GM19193 (cell line): ENCODE results near the gene ZSWIM7.

Experiments
- POLR2A ChIP-seq: IDR thresholded peaks from 4 replicates; pipeline ENCODE4 v1.6.1; 2011; ENCODE audit not compliant: insufficient read depth, insufficient read length; ENCODE audit errors: extremely low read depth

ZSWIM7 gene

DNA sequence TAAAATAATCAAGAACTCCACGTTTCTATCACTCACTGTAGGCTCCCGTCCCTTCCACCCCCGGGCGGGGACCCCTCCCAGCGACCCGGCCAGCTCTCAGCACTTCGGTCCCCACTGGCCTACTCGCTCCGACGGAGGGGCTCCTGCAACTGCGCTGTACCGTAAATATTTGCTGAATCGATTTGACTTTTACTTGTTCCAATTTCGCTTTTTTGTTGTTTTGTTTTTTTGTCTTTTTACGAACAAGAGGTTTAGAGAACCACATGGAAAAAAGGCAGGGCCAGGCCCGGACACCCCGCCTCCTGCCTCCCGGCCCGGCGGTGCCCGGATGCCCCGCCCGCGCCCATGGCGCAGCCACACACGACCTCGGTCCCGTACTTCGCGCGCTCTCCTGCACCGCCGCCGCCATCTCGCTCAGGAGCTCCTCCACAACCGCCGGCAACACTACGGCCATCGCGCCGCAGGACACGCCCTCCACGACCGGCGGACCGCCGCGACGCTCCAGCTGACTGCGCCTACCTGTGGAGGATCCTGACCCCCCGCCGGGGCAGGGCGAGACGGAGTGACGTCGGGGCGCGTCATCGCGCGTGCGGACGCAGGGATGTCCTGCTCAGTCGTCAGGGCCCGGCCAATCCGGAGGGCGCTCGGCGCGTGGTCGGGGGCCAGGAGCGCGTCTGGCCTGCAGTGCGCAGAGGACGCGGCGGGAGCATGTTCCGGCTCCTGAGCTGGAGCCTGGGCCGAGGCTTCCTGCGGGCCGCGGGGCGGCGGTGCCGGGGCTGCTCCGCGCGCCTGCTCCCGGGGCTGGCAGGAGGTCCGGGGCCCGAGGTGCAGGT is at the start of gene ZSWIM7, which contains the start of gene TTC19:
Gene ZSWIM7 (minus strand): TSS at position 564 of the 833 bp plus-strand sequence. CDS start 110 bp downstream, at position 454.
Gene TTC19 (plus strand): TSS at position 684 of the 833 bp plus-strand sequence. CDS start 25 bp downstream, at position 709.
- peak; percentile 95 for TF ChIP-seq POLR2A

GRCh38 chr17:16048811-16049449 is 49.4 kb upstream of the ZSWIM7 start:
- TF ChIP-seq POLR2A, result no peak

GRCh38 chr17:16046966-16047365 is 47.5 kb upstream of the ZSWIM7 start:
- no peak for TF ChIP-seq POLR2A

DNA sequence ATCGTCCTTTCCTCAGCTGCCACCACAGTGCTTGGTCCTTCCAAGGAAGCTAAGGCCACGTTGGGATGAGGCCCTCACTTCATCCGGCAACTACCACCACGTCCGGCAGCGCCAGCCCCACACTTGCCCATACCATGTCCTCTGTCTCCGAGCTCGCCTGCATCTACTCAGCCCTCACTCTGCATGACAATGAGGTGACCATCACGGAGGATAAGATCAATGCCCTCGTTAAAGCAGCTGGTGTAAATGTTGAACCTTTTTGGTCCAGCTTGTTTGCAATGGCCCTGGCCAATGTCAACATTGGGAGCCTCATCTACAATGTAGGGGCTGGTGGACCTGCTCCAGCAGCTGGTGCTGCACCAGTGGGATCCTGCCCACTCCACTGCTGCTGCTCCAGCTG is 45.0 kb upstream of the ZSWIM7 start:
- TF ChIP-seq POLR2A, result no peak

- no peak for TF ChIP-seq POLR2A
These were observed 41.3 kb upstream of the ZSWIM7 start for GRCh38 chr17:16040710-16041251.

- no peak for TF ChIP-seq POLR2A
These were observed 38.1 kb upstream of the ZSWIM7 start for GRCh38 chr17:16037636-16038035.

- TF ChIP-seq POLR2A, result no peak
These were observed 36.8 kb upstream of the ZSWIM7 start for GRCh38 chr17:16036261-16036660.

DNA sequence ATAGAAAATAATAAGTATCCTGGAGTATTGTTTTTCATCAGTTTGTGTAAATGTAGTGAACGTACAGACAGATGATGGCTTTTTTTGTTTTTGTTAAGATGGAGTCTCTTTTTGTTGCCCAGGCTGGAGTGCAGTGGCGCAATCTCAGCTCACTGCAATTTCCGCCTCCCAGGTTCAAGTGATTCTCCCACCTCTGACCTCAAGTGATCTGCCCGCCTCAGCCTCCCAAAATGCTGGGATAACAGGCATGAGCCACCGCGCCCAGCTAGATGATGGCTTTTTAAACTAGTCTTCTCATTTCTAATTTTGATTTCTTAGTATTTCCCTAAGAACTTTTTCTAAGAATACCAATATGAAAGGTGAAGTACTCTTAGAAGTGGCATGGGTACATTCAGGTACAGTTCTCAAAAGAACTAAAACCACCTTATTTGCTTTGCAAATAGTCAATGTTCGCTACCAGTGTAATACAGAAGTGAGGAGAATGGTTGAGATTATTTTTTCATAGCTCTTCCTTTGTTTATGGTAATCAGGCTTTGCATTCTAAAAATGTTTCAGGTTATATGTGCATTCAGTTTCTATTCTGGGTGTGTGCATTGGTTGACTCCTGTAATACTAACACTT is 34.3 kb upstream of the ZSWIM7 start:
- no peak for TF ChIP-seq POLR2A

DNA sequence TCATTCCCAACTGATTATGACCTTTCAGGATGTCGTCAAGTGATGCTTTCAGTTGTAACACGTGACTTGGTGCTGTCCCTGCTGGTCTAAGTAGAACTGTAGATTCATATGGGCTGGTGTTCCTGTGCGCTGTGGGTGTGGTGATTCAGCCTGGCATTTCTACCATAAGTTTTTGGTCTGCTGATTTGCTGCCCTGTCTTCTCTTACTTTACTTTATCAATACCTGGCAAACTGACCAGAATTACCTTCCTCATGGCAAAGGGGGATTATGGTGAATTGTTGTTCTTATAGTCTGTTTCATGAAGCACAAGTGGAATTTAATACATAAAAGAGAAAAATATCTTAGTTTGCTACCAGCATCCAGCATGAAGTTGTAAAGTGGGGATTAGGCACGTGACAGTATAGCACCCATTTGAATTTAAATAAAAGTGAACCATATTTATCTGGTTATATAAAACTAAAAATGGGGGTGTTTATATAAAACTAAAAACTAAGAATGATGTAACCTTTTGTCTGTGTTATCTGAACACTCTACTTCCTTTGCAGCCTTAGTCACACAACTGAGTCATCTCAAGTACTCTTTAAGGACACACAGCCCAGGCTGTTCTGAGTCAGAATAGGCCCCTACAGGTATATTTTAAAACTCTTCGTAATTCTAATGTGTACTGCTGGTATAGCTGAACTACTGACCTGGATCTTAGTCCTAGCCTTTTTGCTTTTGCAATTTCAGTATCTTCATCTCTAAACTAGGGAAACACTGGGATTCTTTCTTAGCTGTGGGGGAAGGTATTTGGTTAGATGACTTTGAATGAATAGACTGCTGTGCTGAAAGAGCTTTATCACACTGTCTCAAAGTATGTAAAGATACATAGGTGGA is 28.4 kb upstream of the ZSWIM7 start:
- TF ChIP-seq POLR2A, result no peak

GRCh38 chr17:16026895-16027294 is 27.4 kb upstream of the ZSWIM7 start:
- no peak for TF ChIP-seq POLR2A

DNA sequence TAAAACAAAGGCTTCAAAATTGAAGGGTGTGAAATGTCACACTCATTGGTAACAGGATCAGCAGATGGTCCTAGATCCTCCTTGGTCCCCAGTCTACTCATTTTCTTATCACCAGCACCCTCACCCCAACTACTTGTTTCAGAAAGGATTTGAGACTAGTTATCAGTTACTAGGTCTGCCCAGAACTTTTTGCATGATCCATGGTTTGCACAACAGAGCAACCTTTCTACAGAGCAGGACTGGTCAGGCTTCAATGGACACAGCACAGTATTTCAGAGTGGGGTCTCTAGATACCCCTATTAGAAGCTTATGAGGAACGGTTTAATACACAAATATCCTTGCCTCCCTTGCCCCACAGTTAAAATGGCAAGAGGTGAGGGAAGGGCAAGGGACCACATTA is 25.7 kb upstream of the ZSWIM7 start:
- TF ChIP-seq POLR2A, result no peak

DNA sequence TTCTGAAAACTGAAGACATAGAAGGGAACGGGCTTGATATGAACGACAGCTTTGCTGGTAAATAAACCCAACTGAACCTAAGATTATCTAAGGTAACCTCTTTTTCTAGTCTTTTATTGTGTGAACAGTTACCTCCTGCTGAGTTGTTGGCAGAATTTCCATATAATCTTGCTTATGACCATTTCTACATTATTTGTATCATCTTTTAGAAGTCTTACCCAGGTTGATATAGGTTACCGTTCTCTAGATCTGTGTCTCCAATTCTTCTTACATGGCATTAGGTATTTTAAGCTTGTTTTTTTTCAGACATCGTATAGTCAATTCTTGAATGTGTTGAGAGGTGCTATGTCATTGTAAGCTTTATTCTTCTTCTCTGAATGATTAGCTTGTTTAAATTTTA is 24.4 kb upstream of the ZSWIM7 start:
- no peak for TF ChIP-seq POLR2A

- no peak for TF ChIP-seq POLR2A
These were observed 19.8 kb upstream of the ZSWIM7 start for GRCh38 chr17:16019347-16019746.

- no peak for TF ChIP-seq POLR2A
These were observed 14.5 kb upstream of the ZSWIM7 start for GRCh38 chr17:16013943-16014407.
